K562 treated with DMSO at 1 percent for 24 hours (cell line): ENCODE data around the gene MCHR2. TPM values are rescaled to one million over a fixed set of nuclear protein-coding genes. Genes with fewer than 3 reads are reported as not detected.

Source experiments
- total RNA-seq: library from RNA; unstranded; fragments of 300-600 nt; gene quantifications from 2 replicates; pipeline ENCODE4 v1.2.3, GENCODE V29; 2022; ENCODE audit warnings: low read depth; ENCODE audit not compliant: insufficient read depth

The MCHR2 gene
- total RNA-seq: not detected in 2 replicates

GRCh38 chr6:99993533-99994251, at the start of gene MCHR2:
Gene MCHR2 (minus strand): TSS chr6:99994223. CDS start chr6:99956147, 38,076 bp downstream.

